GM18951 (cell line): ENCODE measurements around the gene PRKAG2.

ENCODE experiments used
- POLR2A ChIP-seq: IDR thresholded peaks from 4 replicates; pipeline ENCODE4 v1.6.1; 2011; ENCODE audit warnings: mild to moderate bottlenecking; ENCODE audit not compliant: insufficient read length, insufficient read depth; ENCODE audit errors: extremely low read depth
- in situ Hi-C: fragments of 300-500 bp; cut with MboI; formaldehyde crosslinking; loops from one replicate; pipeline ENCODE4 v1.12.0; 2022; ENCODE audit warnings: low sequenced_read_pairs, mixed read lengths, inconsistent platforms; ENCODE audit not compliant: unreplicated experiment

PRKAG2 gene

GRCh38 chr7:151796871-151797537, 79.9 kb downstream of the PRKAG2 start:
- TF ChIP-seq POLR2A, result no peak
- in situ Hi-C loops, result no loop called here

GRCh38 chr7:151796091-151796870, 80.6 kb downstream of the PRKAG2 start:
- in situ Hi-C loops, result no loop called here
- TF ChIP-seq POLR2A, result no peak

- TF ChIP-seq POLR2A, result no peak
- in situ Hi-C loops, result no loop called here
Measured at GRCh38 chr7:151795168-151795811, 81.6 kb downstream of the PRKAG2 start.

GRCh38 chr7:151794508-151795167, 82.3 kb downstream of the PRKAG2 start:
- no peak for TF ChIP-seq POLR2A
- in situ Hi-C loops, result no loop called here

- in situ Hi-C loops, result no loop called here
- TF ChIP-seq POLR2A, result no peak
Measured at GRCh38 chr7:151793991-151794507, 82.9 kb downstream of the PRKAG2 start.

GRCh38 chr7:151793531-151793951, 83.4 kb downstream of the PRKAG2 start:
- in situ Hi-C loops, result no loop called here
- TF ChIP-seq POLR2A, result no peak

- in situ Hi-C loops, result no loop called here
- TF ChIP-seq POLR2A, result no peak
Measured at GRCh38 chr7:151792636-151793035, 84.3 kb downstream of the PRKAG2 start.

GRCh38 chr7:151792086-151792485, 84.8 kb downstream of the PRKAG2 start:
- in situ Hi-C loops, result no loop called here
- no peak for TF ChIP-seq POLR2A

GRCh38 chr7:151790830-151791620, 85.9 kb downstream of the PRKAG2 start:
- in situ Hi-C loops, result no loop called here
- TF ChIP-seq POLR2A, result no peak

GRCh38 chr7:151790095-151790829, 86.7 kb downstream of the PRKAG2 start:
- no peak for TF ChIP-seq POLR2A
- in situ Hi-C loops, result no loop called here

- TF ChIP-seq POLR2A, result no peak
- in situ Hi-C loops, result no loop called here
Measured at GRCh38 chr7:151789380-151789947, 87.5 kb downstream of the PRKAG2 start.
